ENCODE data around the gene DTYMK. TPM values are rescaled to one million over a fixed set of nuclear protein-coding genes. Genes with fewer than 3 reads are reported as not detected.
"Not testable (repeated sequence)": the region's sequence is repeated elsewhere in the genome, so short reads cannot be mapped to it uniquely, and the experiment has no call there.

The DTYMK gene
- polyA plus RNA-seq, 4 donors, result 14.3 to 59.3 (median 19.1) TPM

DNA sequence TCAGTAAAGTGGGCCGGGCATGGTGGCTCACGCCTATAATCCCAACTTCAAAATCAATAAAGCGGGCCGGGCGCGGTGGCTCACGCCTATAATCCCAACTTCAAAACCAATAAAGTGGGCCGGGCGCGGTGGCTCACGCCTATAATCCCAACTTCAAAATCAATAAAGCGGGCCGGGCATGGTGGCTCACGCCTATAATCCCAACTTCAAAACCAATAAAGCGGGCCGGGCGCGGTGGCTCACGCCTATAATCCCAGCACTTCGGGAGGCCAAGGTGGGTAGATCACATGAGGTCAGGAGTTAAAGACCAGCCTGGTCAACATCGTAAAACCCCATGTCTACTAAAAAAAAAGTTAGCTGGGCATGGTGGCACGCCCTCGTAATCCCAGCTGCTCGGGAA is 23.9 kb downstream of the DTYMK start:
- peak in 1 of 2 donors; percentile 13 for DNase-seq
- H3K27ac ChIP-seq (ENCODE audit: low read depth in 1 of 3, low read length in 2 of 3); H3K9me3 ChIP-seq (ENCODE audit: control insufficient read depth in 2 of 2, insufficient read depth in 1 of 2, low read depth in 1 of 2, low read length in 1 of 2); FAIRE-seq; H3K4me3 ChIP-seq (ENCODE audit: low read depth in 1 of 3, low read length in 3 of 3); H3K27me3 ChIP-seq (ENCODE audit: control insufficient read depth in 3 of 3, insufficient read depth in 3 of 3, low read length in 3 of 3); H3K4me1 ChIP-seq (ENCODE audit: control insufficient read depth in 3 of 3, insufficient read depth in 2 of 3, low read depth in 1 of 3, low read length in 2 of 3): not testable (repeated sequence)
- 83 to 92% (median 89%) methylated on average over 24 of the region's 24 CpGs for WGBS, 3 donors
- H3K36me3 ChIP-seq (ENCODE audit: control insufficient read depth in 3 of 3, insufficient read depth in 2 of 3, low read depth in 1 of 3, low read length in 3 of 3), result peaks cover 7 to 70% (median 7%) of the 10 kb centered on the region in 3 donors

DNA sequence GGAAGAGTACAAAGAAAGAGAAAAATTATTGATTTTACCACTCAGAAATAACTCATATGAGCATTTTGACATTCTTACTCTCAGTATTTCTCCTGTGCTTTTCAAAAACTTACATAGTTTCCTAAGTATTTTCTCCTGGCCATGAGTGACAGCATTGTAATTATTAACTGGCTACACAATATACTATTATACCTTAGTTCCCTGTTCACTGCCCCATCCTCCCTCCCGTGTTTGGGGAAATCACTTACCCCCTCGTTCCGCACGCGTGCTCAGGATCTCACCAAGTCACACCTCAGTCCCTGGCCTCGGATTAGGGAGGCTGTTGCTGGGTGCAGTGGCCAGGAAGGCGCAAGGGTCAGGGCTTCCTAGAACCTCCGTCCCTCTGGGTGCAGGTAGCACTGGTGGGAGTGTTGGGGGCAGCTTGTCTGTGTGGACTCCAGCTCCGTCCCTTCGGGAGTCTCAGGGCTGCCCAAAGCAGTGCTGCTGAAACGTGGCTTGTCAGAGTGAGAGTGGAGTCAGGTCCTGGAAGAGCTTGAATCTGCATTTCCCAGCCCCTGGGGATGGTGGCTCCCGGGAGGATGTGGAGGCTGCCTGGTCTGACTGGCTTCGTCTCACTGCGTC is 25.9 kb downstream of the DTYMK start:
- Histone ChIP-seq H3K27ac (ENCODE audit: low read depth in 1 of 3, low read length in 2 of 3) (no peak overlapping the region), H3K9me3 (ENCODE audit: control insufficient read depth in 2 of 2, insufficient read depth in 1 of 2, low read depth in 1 of 2, low read length in 1 of 2) (no peaks in the 10 kb centered on the region), H3K27me3 (ENCODE audit: control insufficient read depth in 3 of 3, insufficient read depth in 3 of 3, low read length in 3 of 3) (no peaks in the 10 kb centered on the region), H3K4me1 (ENCODE audit: control insufficient read depth in 3 of 3, insufficient read depth in 2 of 3, low read depth in 1 of 3, low read length in 2 of 3) (no peaks in the 10 kb centered on the region), H3K4me3 (ENCODE audit: low read depth in 1 of 3, low read length in 3 of 3) (no peak overlapping the region), H3K36me3 (ENCODE audit: control insufficient read depth in 3 of 3, insufficient read depth in 2 of 3, low read depth in 1 of 3, low read length in 3 of 3) (peaks cover 5 to 72% (median 8%) of the 10 kb centered on the region in 3 donors)
- DNase-seq (no peak), FAIRE-seq (no peak)
- 94 to 95% (median 95%) methylated on average over 14 of the region's 14 CpGs for WGBS, 3 donors

- no peak overlapping the region for H3K27ac ChIP-seq (ENCODE audit: low read depth in 1 of 3, low read length in 2 of 3)
- H3K9me3 ChIP-seq (ENCODE audit: control insufficient read depth in 2 of 2, insufficient read depth in 1 of 2, low read depth in 1 of 2, low read length in 1 of 2), result no peaks in the 10 kb centered on the region
- H3K27me3 ChIP-seq (ENCODE audit: control insufficient read depth in 3 of 3, insufficient read depth in 3 of 3, low read length in 3 of 3), result no peaks in the 10 kb centered on the region
- H3K4me3 ChIP-seq (ENCODE audit: low read depth in 1 of 3, low read length in 3 of 3), result no peak overlapping the region
- 52 to 57% (median 56%) methylated on average over 26 of the region's 26 CpGs for WGBS, 3 donors
- peaks cover 13 to 82% (median 18%) of the 10 kb centered on the region in 3 donors for H3K36me3 ChIP-seq (ENCODE audit: control insufficient read depth in 3 of 3, insufficient read depth in 2 of 3, low read depth in 1 of 3, low read length in 3 of 3)
- FAIRE-seq (no peak), DNase-seq (peak; percentile 69 to 72)
- H3K4me1 ChIP-seq (ENCODE audit: control insufficient read depth in 3 of 3, insufficient read depth in 2 of 3, low read depth in 1 of 3, low read length in 2 of 3), result no peaks in the 10 kb centered on the region
Measured at GRCh38 chr2:241659150-241659739, 27.4 kb downstream of the DTYMK start.

GRCh38 chr2:241658296-241658695 is 28.3 kb downstream of the DTYMK start:
- no peaks in the 10 kb centered on the region for H3K27me3 ChIP-seq (ENCODE audit: control insufficient read depth in 3 of 3, insufficient read depth in 3 of 3, low read length in 3 of 3)
- H3K27ac ChIP-seq (ENCODE audit: low read depth in 1 of 3, low read length in 2 of 3), result no peak overlapping the region
- H3K4me3 ChIP-seq (ENCODE audit: low read depth in 1 of 3, low read length in 3 of 3), result no peak overlapping the region
- 76 to 85% (median 79%) methylated on average over 5 of the region's 5 CpGs for WGBS, 3 donors
- H3K4me1 ChIP-seq (ENCODE audit: control insufficient read depth in 3 of 3, insufficient read depth in 2 of 3, low read depth in 1 of 3, low read length in 2 of 3), result no peaks in the 10 kb centered on the region
- H3K36me3 ChIP-seq (ENCODE audit: control insufficient read depth in 3 of 3, insufficient read depth in 2 of 3, low read depth in 1 of 3, low read length in 3 of 3), result peaks cover 17 to 88% (median 18%) of the 10 kb centered on the region in 3 donors
- DNase-seq (no peak), FAIRE-seq (no peak)
- H3K9me3 ChIP-seq (ENCODE audit: control insufficient read depth in 2 of 2, insufficient read depth in 1 of 2, low read depth in 1 of 2, low read length in 1 of 2), result no peaks in the 10 kb centered on the region

DNA sequence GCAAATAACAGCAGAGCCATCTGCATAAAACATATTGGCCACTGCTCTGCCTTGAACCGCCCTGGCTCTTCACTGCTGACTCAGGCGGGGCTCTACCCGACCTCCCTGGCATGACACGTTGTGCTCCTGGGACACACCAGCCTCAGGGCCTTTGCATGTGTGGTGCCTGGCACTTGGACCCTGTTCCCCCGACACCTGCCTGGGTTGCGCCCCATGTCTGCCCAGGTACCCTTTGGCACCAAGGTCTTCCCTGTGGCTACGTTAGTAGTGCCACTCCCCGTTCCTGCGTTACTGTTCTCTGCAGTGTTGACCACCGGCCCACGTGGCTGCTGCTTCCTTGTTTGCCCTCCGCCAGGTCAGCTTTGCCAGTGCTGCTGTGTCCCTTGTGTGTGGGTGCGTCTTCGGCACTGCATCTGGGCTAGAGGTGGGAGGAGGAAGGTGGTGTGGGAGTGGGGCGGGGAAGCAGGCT is 28.8 kb downstream of the DTYMK start:
- Histone ChIP-seq H3K9me3 (ENCODE audit: control insufficient read depth in 2 of 2, insufficient read depth in 1 of 2, low read depth in 1 of 2, low read length in 1 of 2) (no peaks in the 10 kb centered on the region), H3K27me3 (ENCODE audit: control insufficient read depth in 3 of 3, insufficient read depth in 3 of 3, low read length in 3 of 3) (no peaks in the 10 kb centered on the region), H3K36me3 (ENCODE audit: control insufficient read depth in 3 of 3, insufficient read depth in 2 of 3, low read depth in 1 of 3, low read length in 3 of 3) (peaks cover 17 to 90% (median 18%) of the 10 kb centered on the region in 3 donors), H3K4me3 (ENCODE audit: low read depth in 1 of 3, low read length in 3 of 3) (no peak overlapping the region), H3K27ac (ENCODE audit: low read depth in 1 of 3, low read length in 2 of 3) (no peak overlapping the region), H3K4me1 (ENCODE audit: control insufficient read depth in 3 of 3, insufficient read depth in 2 of 3, low read depth in 1 of 3, low read length in 2 of 3) (no peaks in the 10 kb centered on the region)
- FAIRE-seq (no peak), DNase-seq (no peak)
- 89 to 93% (median 92%) methylated on average over 14 to 15 of the region's 15 CpGs for WGBS, 3 donors

DNA sequence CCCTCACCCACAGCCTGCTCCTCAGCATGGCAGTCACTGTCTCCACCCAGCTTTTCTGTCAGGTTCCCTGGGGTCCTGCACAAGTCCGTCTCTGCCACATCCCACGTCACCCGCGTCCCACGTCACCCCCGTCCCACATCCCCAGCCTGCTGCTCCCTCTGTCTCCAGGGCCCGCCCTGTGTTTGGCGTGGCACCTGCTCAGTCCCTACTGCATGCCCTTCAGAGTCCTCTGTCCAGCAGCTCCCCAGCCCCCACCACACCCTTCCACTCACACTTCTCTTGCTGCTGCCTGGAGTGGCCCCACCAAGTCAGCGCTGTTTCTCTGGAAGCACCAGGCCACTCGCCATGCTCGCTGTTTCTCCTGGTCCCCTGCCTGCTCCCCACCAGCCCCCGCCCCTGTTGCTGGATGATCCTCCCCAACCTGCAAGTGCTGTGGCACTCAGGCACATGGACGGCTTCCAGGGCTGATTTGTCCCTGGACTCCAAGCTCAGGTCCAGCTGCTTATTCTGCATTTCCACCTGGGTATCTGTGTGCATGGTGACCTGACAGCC is 30.3 kb downstream of the DTYMK start:
- 96 to 97% (median 97%) methylated on average over 13 of the region's 13 CpGs for WGBS, 3 donors
- Histone ChIP-seq H3K27me3 (ENCODE audit: control insufficient read depth in 3 of 3, insufficient read depth in 3 of 3, low read length in 3 of 3) (no peaks in the 10 kb centered on the region), H3K36me3 (ENCODE audit: control insufficient read depth in 3 of 3, insufficient read depth in 2 of 3, low read depth in 1 of 3, low read length in 3 of 3) (peaks cover 16 to 93% (median 23%) of the 10 kb centered on the region in 3 donors), H3K9me3 (ENCODE audit: control insufficient read depth in 2 of 2, insufficient read depth in 1 of 2, low read depth in 1 of 2, low read length in 1 of 2) (no peaks in the 10 kb centered on the region), H3K27ac (ENCODE audit: low read depth in 1 of 3, low read length in 2 of 3) (no peak overlapping the region), H3K4me1 (ENCODE audit: control insufficient read depth in 3 of 3, insufficient read depth in 2 of 3, low read depth in 1 of 3, low read length in 2 of 3) (no peaks in the 10 kb centered on the region), H3K4me3 (ENCODE audit: low read depth in 1 of 3, low read length in 3 of 3) (no peak overlapping the region)
- no peak for FAIRE-seq
- no peak for DNase-seq

- H3K27me3 ChIP-seq (ENCODE audit: control insufficient read depth in 3 of 3, insufficient read depth in 3 of 3, low read length in 3 of 3), result no peaks in the 10 kb centered on the region
- FAIRE-seq (no peak), DNase-seq (no peak)
- H3K4me1 ChIP-seq (ENCODE audit: control insufficient read depth in 3 of 3, insufficient read depth in 2 of 3, low read depth in 1 of 3, low read length in 2 of 3), result no peaks in the 10 kb centered on the region
- no peak overlapping the region for H3K4me3 ChIP-seq (ENCODE audit: low read depth in 1 of 3, low read length in 3 of 3)
- H3K27ac ChIP-seq (ENCODE audit: low read depth in 1 of 3, low read length in 2 of 3), result no peak overlapping the region
- peaks cover 14 to 88% (median 21%) of the 10 kb centered on the region in 3 donors for H3K36me3 ChIP-seq (ENCODE audit: control insufficient read depth in 3 of 3, insufficient read depth in 2 of 3, low read depth in 1 of 3, low read length in 3 of 3)
- 95 to 96% (median 95%) methylated on average over 17 of the region's 17 CpGs for WGBS, 3 donors
- H3K9me3 ChIP-seq (ENCODE audit: control insufficient read depth in 2 of 2, insufficient read depth in 1 of 2, low read depth in 1 of 2, low read length in 1 of 2), result no peaks in the 10 kb centered on the region
Measured at GRCh38 chr2:241655516-241656189, 31.0 kb downstream of the DTYMK start.

DNA sequence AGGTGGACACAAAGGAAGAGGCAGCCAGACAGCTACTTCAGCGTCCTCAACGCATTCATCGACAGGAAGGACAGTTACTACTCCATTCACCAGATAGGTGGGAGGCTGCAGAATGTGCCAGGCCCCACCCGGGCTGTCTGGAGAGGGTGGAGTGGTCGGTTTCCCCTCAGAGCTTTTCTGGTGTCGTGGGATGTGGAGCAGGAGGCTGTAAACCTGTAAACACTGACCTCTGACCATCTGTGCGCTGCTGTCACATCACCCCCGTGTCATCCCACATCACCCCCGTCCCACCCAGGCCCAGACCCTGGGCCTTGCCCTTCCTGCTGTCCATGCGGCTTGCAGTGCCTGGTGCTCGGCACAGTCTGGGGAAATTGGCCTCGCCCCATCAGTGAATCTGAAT is 32.1 kb downstream of the DTYMK start:
- peaks cover 14 to 81% (median 20%) of the 10 kb centered on the region in 3 donors for H3K36me3 ChIP-seq (ENCODE audit: control insufficient read depth in 3 of 3, insufficient read depth in 2 of 3, low read depth in 1 of 3, low read length in 3 of 3)
- no peak overlapping the region for H3K4me3 ChIP-seq (ENCODE audit: low read depth in 1 of 3, low read length in 3 of 3)
- DNase-seq (no peak), FAIRE-seq (no peak)
- H3K27me3 ChIP-seq (ENCODE audit: control insufficient read depth in 3 of 3, insufficient read depth in 3 of 3, low read length in 3 of 3), result no peaks in the 10 kb centered on the region
- no peaks in the 10 kb centered on the region for H3K4me1 ChIP-seq (ENCODE audit: control insufficient read depth in 3 of 3, insufficient read depth in 2 of 3, low read depth in 1 of 3, low read length in 2 of 3)
- no peaks in the 10 kb centered on the region for H3K9me3 ChIP-seq (ENCODE audit: control insufficient read depth in 2 of 2, insufficient read depth in 1 of 2, low read depth in 1 of 2, low read length in 1 of 2)
- 90 to 94% (median 92%) methylated on average over 12 of the region's 12 CpGs for WGBS, 3 donors
- H3K27ac ChIP-seq (ENCODE audit: low read depth in 1 of 3, low read length in 2 of 3), result no peak overlapping the region

All from small intestine (tissue), 7 donors.